Ectodermal cell (in vitro differentiated cells): ENCODE data around the gene CC2D2B.
"Not testable (repeated sequence)": the region's sequence is repeated elsewhere in the genome, so short reads cannot be mapped to it uniquely, and the experiment has no call there.

ENCODE experiments used
- H3K27ac ChIP-seq: 2 replicates; pipeline ENCODE4 v1.7.0; 2013; ENCODE audit warnings: mild to moderate bottlenecking, low read depth, low read length; ENCODE audit not compliant: insufficient read depth, poor library complexity, severe bottlenecking
- H3K27me3 ChIP-seq: 2 replicates; pipeline ENCODE4 v1.7.0; 2013; ENCODE audit warnings: mild to moderate bottlenecking, low read length; ENCODE audit not compliant: insufficient read depth, control insufficient read depth, poor library complexity, severe bottlenecking
- H3K36me3 ChIP-seq: one replicate; pipeline ENCODE4 v1.7.0; 2013; ENCODE audit warnings: low read length; ENCODE audit not compliant: control insufficient read depth, insufficient read depth
- H3K4me1 ChIP-seq: one replicate; pipeline ENCODE4 v1.7.0; 2013; ENCODE audit warnings: low read length; ENCODE audit not compliant: control insufficient read depth, insufficient read depth
- H3K4me3 ChIP-seq: 2 replicates; pipeline ENCODE4 v1.7.0; 2013; ENCODE audit warnings: low read depth, low read length, control low read depth; ENCODE audit not compliant: insufficient read depth
- H3K9me3 ChIP-seq: 2 replicates; pipeline ENCODE4 v1.7.0; 2013; ENCODE audit warnings: mild to moderate bottlenecking, low read length, moderate library complexity; ENCODE audit not compliant: control insufficient read depth
- WGBS, 2 experiments: methylation state at CpG; one replicate each; pipeline ENCODE4 v1.1.7; 2013; ENCODE audit warnings: missing lambda C conversion rate in 2 of 2; 5-methylcytosine and 5-hydroxymethylcytosine counted together

The CC2D2B gene

GRCh38 chr10:95976362-95977229 lies 68.8 kb downstream of the CC2D2B start:
- no peaks in the 10 kb centered on the region for H3K4me1 ChIP-seq
- H3K9me3 ChIP-seq, result no peaks in the 10 kb centered on the region
- H3K27ac ChIP-seq, result no peak overlapping the region
- no peaks in the 10 kb centered on the region for H3K27me3 ChIP-seq
- H3K4me3 ChIP-seq, result no peak overlapping the region
- 94% methylated on average over 8 of the region's 9 CpGs for WGBS, 2 experiments
- H3K36me3 ChIP-seq, result no peaks in the 10 kb centered on the region

GRCh38 chr10:95982200-95982599 lies 74.4 kb downstream of the CC2D2B start:
- H3K27ac ChIP-seq, result no peak overlapping the region
- no peaks in the 10 kb centered on the region for H3K27me3 ChIP-seq
- H3K4me3 ChIP-seq, result no peak overlapping the region
- no peaks in the 10 kb centered on the region for H3K36me3 ChIP-seq
- 96 to 98% methylated on average over 2 of the region's 2 CpGs for WGBS, 2 experiments
- no peaks in the 10 kb centered on the region for H3K4me1 ChIP-seq
- no peaks in the 10 kb centered on the region for H3K9me3 ChIP-seq

- Histone ChIP-seq H3K36me3 (no peaks in the 10 kb centered on the region), H3K4me1 (no peaks in the 10 kb centered on the region), H3K27ac (no peak overlapping the region), H3K27me3 (no peaks in the 10 kb centered on the region), H3K9me3 (no peaks in the 10 kb centered on the region), H3K4me3 (no peak overlapping the region)
- 79 to 88% methylated on average over 2 of the region's 2 CpGs for WGBS, 2 experiments
Observed at GRCh38 chr10:95987685-95988426, 80.1 kb downstream of the CC2D2B start.

- H3K36me3 ChIP-seq, result no peaks in the 10 kb centered on the region
- no peak overlapping the region for H3K27ac ChIP-seq
- no peaks in the 10 kb centered on the region for H3K4me1 ChIP-seq
- 92 to 94% methylated on average over 3 of the region's 3 CpGs for WGBS, 2 experiments
- no peaks in the 10 kb centered on the region for H3K27me3 ChIP-seq
- H3K4me3 ChIP-seq, result no peak overlapping the region
- H3K9me3 ChIP-seq, result no peaks in the 10 kb centered on the region
Observed at GRCh38 chr10:95988702-95989101, 80.9 kb downstream of the CC2D2B start.

- H3K9me3 ChIP-seq, H3K27ac ChIP-seq, H3K4me1 ChIP-seq, H3K27me3 ChIP-seq, H3K36me3 ChIP-seq, H3K4me3 ChIP-seq: not testable (repeated sequence)
- 92 to 96% methylated on average over 9 of the region's 11 CpGs for WGBS, 2 experiments
Observed at GRCh38 chr10:95994376-95994775, 86.6 kb downstream of the CC2D2B start.

- no peaks in the 10 kb centered on the region for H3K9me3 ChIP-seq
- WGBS, 2 experiments, result no CpG with 5 or more reads among the region's 1 CpG
- no peaks in the 10 kb centered on the region for H3K27me3 ChIP-seq
- H3K36me3 ChIP-seq, result no peaks in the 10 kb centered on the region
- no peak overlapping the region for H3K4me3 ChIP-seq
- no peaks in the 10 kb centered on the region for H3K4me1 ChIP-seq
- H3K27ac ChIP-seq, result no peak overlapping the region
Observed at GRCh38 chr10:95998255-95998784, 90.5 kb downstream of the CC2D2B start.

- Histone ChIP-seq H3K27me3 (no peaks in the 10 kb centered on the region), H3K4me1 (no peaks in the 10 kb centered on the region), H3K36me3 (no peaks in the 10 kb centered on the region), H3K9me3 (no peaks in the 10 kb centered on the region), H3K4me3 (no peak overlapping the region), H3K27ac (no peak overlapping the region)
- WGBS, 2 experiments, result 86 to 91% methylated on average over 2 of the region's 2 CpGs
Observed at GRCh38 chr10:96013956-96014355, 106.2 kb downstream of the CC2D2B start.

GRCh38 chr10:96014473-96015102 lies 106.8 kb downstream of the CC2D2B start:
- H3K27me3 ChIP-seq, result no peaks in the 10 kb centered on the region
- H3K27ac ChIP-seq, result no peak overlapping the region
- H3K9me3 ChIP-seq, result no peaks in the 10 kb centered on the region
- WGBS, 2 experiments, result 91 to 94% methylated on average over 2 of the region's 2 CpGs
- no peak overlapping the region for H3K4me3 ChIP-seq
- H3K4me1 ChIP-seq, result no peaks in the 10 kb centered on the region
- no peaks in the 10 kb centered on the region for H3K36me3 ChIP-seq

- no peaks in the 10 kb centered on the region for H3K36me3 ChIP-seq
- H3K4me3 ChIP-seq, result no peak overlapping the region
- WGBS, 2 experiments, result 26 to 27% methylated on average over 4 to 5 of the region's 5 CpGs
- no peaks in the 10 kb centered on the region for H3K4me1 ChIP-seq
- no peaks in the 10 kb centered on the region for H3K9me3 ChIP-seq
- H3K27me3 ChIP-seq, result no peaks in the 10 kb centered on the region
- no peak overlapping the region for H3K27ac ChIP-seq
Observed at GRCh38 chr10:96017191-96017687, 109.5 kb downstream of the CC2D2B start.

GRCh38 chr10:96021332-96021731 lies 113.6 kb downstream of the CC2D2B start:
- H3K27ac ChIP-seq, result no peak overlapping the region
- H3K9me3 ChIP-seq, result no peaks in the 10 kb centered on the region

More at GRCh38 chr10:96021332-96021731, 113.6 kb downstream of the CC2D2B start:
- H3K27me3 ChIP-seq, result no peaks in the 10 kb centered on the region
- H3K4me1 ChIP-seq, result no peaks in the 10 kb centered on the region
- WGBS, 2 experiments, result 100% methylated on average over 1 of the region's 1 CpG
- H3K36me3 ChIP-seq, result no peaks in the 10 kb centered on the region
- no peak overlapping the region for H3K4me3 ChIP-seq
